ENCODE results near the gene MRPS11. TPM values are rescaled to one million over a fixed set of nuclear protein-coding genes. Genes with fewer than 3 reads are reported as not detected.
"Not testable (repeated sequence)": the region's sequence is repeated elsewhere in the genome, so short reads cannot be mapped to it uniquely, and the experiment has no call there.

MRPS11 gene
- total RNA-seq (2014; rRNA removed; shearing (Covaris generic)): 49.3 and 69.0 TPM in 2 replicates

DNA sequence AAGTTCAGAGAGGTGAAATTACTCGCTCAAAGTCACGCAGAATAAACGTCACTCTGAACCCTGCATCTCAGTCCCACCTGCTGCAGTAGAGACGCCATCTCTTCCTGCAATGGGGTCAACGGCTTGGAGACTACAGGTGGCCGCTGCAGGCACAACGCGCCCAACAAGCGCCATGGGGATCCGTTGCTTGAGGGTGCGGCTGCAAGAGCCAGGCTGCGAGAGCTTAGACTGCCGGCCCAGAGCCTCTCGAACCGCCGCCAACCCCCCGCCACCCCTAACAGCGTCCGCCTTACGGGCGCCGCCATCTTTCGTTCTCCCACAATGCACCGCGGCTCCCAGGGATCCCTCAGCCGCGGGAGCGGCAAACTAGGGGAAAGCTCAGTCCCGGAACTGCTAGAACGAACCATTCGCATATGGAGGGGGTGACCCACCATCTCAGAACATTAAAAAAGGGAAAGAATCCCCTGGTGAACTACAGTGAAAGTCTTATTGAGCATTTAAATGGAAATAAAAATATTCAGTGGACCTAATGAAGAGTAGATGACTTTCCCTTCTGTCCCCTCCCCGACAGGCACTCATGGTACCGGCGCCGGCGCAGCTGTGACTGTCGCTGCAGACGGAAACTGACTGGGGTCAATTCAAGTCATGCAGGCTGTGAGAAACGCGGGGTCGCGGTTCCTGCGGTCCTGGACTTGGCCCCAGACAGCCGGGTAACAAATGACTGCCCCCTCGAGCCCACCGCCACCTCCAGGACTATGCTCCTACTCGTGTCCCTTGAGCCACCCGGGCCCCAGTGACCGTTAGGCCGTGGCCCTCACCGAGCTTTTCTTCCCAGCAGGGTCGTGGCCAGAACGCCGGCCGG is at the start of gene MRPS11, which contains the start of gene MRPL46:
MRPS11 (plus strand) TSS at position 636 of the 862 bp plus-strand sequence; CDS start at position 646, 10 bp downstream.
MRPL46 (minus strand) TSS at position 316 of the 862 bp plus-strand sequence; CDS start at position 305, 11 bp downstream.
- peak; percentile 82 for DNase-seq (ENCODE audit: low read depth)

DNA sequence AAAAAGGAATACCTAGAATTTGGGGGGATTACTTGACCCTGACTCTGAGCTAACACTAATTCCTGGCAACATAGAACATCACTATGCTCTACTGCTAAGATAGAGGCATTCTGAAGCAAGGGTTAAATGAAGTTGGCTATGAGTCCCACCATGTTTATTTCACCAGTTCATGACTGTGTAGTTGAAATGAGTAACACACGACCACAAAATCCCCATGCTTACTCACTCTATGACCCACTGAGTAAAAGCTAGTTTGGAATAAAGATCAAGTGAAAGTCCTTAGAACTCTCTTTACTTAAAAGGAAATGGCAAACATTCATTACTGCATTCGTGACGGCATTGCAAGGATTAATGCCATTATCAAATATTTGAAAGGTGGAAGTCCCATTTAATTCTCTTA is 47.7 kb upstream of the MRPS11 start:
- peak; percentile 48 for DNase-seq (ENCODE audit: low read depth)

DNA sequence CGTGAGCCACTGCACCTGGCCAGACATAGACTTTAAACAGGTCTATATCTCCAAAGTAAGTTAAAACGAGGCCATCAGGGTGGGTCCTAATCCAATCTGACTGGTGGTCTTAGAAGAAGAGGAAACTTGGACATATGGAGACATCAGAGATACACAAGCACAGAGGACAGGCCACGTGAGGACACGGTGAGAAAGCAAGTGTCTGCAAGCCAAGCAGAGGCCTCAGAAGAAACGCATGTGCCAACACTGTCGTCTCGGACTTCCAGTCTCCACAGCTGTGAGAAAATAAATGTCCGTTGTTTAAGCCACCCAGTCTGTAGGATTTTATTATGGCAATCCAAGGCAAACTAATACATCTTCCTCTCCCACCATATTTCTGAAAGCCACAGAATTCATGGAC is 44.2 kb upstream of the MRPS11 start:
- DNase-seq (ENCODE audit: low read depth): no peak

DNA sequence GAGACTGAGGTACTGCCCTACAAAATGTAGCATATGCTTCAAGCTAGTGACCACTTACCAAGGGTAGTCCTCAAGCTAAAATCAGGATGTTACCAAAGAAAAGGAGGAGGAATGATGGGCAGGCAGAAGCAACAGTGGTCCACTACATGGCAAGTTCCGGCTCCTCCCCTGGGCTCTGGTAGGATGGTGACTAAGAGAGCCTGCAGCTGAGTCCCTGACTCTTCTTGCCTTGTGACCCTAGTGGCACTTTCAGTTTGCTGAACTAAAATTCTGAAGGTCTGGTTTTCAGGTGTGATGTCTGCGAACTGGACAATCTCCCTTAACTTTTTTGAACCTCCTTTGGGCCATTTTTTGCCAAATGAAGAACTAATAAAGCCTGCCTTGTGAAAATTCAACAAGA is 41.2 kb upstream of the MRPS11 start:
- DNase-seq (ENCODE audit: low read depth): no peak

DNA sequence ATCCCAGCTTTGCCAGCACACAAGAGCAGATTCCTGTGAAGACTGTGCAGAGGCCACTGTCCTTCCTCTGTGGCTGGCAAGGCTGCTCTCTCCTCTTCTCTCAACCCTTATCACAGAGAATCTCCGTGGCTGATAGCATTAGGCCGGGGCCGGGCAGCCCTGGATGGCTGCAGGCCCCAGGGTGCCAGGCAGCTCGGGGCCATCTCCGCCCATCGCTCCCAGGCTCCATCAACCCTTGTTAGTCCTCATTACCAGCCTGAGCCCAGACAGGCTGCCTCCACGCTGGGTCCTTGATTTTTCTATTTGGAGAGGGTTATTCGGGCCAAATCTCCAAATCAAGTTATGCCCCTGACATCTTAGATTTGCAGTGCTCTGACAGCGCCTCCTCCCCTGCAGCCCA is 39.5 kb upstream of the MRPS11 start:
- no peak for DNase-seq (ENCODE audit: low read depth)

DNA sequence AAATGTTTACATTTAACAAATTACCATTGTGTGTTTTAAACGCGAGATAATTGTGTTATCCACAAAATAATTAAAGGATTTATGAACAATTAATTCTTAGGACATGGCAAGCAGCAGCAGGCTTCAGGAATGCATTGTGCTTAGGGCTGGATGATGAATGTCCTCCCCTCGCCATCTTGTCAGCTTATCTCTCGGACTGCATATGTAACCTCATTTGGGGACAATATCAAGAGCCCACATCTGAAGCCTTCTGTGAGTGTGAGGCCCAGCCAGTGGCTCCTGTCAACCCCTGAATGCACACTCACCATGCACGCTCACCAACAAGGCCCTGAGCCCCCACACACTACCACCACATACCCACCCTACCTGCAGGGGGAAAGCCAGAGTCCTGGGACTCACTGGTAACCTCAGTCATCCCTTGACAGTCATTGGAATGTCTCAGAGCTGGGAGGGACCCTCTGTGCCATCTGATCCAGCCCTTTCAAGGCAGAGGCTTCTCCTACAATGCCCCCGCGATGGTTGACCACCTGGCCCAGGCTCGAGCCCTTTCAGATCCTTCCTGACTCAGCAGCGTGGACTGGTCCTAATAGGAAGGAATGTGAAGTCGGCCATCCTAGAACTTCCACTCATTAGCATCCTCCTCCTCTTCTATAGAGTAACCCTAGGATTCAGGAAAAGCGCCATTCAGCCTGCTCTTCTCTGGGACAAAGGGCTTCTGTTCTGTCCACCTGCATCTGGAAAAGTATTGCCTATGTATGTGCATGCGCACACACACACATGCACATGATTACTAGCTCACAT is 38.5 kb upstream of the MRPS11 start:
- no peak for DNase-seq (ENCODE audit: low read depth)

DNA sequence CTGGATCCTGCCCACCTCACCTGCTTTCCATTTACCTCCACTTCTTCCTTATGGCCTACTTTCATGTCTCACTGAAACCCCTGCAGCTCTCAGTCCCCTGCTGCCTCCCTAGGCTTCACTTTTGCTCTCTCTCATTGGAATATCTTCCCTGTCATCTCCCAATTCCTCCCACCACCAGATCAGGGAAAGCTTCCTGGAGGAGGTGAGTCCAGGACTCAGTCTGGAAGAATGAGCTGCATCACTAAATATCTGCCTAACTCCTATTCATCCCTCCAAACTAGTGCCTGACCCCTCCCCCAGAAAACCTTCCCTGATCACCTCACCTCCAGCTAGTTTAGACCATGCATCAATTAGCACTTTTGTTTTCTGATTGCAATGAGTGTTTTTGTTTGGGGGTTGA is 37.5 kb upstream of the MRPS11 start:
- no peak for DNase-seq (ENCODE audit: low read depth)

DNA sequence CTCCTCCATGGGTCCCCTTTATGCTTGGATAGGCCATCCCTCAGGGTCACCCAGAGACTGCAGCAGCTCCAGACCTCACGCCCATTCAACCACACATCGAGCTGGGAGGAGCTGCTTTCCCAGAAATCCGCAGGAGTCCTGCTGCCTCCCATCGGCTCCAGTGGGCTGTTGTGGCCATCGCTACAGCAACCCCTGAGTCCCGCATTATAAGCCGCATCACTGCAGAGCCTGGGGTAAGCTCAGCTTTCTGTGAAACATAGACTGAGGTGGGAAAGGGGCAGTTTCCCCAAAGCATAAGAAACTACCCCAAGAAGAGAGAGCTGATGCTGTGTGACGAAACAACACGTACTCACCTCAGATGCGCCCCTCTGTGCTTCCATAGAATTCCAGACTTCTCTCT is 36.1 kb upstream of the MRPS11 start:
- DNase-seq (ENCODE audit: low read depth): no peak

DNA sequence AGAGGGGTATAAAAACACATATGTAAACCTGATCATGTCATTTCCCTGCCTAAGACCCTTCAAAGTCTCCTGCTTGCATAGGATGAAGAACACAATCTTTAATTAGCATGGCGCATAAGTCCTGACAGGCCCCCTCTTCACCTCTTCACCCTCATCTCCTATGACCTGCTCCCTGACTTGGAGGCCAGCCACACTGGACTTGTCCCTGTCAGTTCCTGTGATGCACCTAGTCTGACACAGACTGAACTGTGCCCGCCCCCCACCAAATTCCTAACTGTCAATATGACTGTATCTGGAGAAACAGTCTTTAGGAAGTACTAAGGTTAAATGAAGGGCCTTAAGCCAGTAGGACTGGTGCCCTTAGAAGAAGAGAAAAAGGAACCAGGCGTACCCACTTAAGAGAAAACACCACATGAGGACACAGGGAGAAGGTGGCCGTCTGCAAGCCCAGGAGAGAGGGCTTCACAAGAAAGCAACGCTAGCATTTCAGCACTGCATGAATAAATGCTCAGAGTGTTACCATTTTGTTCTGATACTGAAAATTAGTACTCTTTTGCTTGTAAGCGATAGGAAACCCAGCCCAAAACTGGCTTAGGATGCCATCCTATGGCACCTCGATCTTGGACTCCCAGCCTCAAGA is 34.3 kb upstream of the MRPS11 start:
- no peak for DNase-seq (ENCODE audit: low read depth)

DNA sequence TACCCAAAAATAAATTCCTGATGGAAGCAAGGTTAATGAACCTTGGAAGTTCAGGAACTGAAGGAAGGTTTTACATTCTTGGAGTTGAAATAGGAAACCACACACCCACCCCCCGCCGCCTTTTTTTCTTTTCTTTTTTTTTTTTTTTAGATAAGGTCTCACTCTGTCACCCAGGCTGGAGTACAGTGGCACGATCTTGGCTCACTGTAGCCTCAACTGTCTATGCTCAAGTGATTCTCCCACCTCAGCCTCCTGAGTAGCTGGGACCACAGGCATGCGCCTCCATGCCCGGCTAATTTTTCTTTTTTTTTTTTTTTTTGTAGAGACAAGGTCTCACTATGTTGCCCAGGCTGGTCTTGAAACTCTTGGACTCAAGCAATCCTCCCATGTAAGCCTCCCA is 33.4 kb upstream of the MRPS11 start:
- not testable (repeated sequence) for DNase-seq (ENCODE audit: low read depth)

DNA sequence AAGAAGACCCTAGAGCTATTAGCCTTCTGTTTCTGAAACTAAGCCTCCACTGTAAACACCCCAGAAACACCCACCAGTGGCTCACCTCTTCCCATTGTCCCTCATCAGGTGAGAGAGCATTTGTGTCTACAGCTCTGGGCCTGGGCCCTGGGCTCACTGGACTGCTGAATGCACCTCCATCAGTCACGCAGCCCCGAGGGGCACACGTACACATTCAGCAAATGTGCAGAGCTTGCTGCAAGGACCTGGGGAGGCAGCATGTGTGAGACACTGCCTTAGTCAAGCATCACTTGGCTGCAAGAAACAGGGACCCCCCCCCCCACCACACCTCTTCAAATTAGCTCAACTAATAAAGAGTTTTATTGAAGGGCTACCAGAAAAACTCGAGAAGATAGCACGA is 29.3 kb upstream of the MRPS11 start:
- DNase-seq (ENCODE audit: low read depth): no peak

DNA sequence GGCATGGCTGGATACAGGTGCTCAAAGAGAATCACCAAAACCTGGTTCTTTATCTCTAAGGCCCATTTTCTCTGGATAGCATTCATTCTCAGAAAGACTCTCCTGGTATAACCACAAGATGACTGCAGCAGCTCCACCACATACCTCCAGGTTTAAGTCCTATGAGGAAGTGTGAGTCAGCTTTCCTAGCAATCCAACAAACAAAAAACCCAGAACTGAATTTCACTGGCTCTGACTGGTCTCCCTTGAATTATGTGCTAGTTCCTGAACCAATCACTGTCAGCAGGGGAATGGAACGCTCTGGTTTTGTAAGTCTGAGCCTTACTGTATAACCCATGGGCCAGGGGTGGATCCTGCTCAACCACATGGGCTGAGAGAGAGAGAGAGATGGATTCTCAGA is 27.5 kb upstream of the MRPS11 start:
- DNase-seq (ENCODE audit: low read depth): peak; percentile 78

DNA sequence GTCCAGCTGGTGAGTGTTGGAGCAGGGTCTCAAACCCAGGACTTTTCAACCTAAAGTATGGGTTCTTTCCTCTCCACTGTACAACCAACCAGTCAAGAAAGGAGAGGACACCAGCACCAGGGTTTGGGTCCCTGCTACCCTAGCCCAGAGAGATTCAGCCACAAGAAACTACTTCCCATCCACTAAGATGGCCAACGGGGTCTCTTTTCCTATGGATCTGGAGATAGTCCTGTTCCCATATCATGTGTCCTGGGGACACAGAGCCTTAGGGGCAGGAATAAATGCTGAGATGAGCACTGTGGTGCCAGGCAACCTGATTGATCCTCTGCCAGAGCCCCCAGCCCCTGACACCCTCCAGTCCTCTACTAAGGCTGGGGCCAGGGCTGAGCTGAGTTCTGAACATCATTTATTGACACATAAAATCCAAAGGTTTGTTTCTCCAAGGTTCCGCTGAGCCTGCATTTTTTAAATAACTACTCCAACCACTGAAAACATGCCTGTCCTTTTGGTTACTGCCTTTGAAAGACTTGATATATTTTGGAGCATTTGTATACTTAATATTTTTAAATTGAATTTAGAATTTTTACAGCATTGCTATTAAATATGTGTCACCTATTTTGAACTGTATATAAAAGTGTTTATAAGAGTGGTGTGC is 26.3 kb upstream of the MRPS11 start:
- DNase-seq (ENCODE audit: low read depth): no peak

DNA sequence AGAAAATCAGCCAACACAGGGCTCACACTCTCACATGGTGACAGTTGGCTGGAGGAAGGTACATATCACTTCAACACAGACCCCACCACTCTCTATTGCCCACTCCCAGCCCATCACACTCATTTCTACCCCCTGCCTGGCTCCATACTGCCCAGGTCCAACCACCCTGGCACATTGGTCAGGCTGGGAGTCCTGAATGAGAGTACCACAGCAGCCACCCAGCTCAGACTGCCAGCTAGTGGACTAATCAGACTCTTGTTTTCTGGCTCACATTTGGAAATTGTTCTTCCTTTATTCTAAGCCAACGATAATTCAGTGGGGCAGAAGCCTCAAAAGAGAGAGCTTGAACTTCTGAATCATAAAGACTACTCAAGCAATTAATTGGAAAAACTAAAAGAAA is 20.3 kb upstream of the MRPS11 start:
- DNase-seq (ENCODE audit: low read depth): no peak

DNA sequence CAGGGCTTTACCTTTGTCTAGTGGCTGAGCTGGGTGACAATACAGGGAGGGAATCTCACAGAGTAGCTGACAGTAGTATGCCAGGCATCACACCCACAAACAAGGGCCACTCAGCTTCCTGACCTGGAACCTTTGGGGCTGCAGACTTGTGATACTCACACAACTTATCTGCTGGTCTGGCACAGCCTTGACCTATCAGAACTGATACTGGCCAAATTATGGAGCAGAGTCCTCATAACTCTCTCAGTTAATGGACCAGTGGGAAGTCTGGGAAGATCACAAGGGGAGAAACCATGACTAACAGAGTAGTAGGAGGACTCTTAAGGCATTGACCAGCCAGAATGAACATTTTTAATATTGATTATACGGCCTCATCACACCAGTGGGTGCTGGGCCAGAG is 19.8 kb upstream of the MRPS11 start:
- no peak for DNase-seq (ENCODE audit: low read depth)

DNA sequence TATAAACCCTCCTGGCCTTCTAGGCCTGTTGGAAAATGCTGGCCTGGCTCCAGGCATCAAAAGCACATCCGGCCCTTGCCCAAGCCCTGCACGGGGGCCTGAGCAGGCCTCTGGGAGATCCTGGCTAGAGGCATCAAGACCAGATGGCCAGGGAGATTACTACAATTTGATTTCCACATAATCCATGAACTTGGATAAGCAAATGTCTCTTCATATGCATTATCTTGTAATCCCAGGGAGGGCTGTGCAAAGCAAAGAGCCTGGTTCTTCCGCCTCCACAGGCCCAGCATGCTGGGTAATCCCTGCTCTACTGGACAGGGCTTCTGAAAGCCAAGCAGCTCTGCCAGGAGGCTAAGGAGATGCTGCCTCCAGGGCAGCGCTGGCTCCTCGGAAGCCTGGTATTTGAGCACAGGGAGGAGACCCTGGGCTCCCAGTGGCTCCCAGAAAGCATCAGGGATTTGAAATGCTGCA is 18.5 kb upstream of the MRPS11 start:
- DNase-seq (ENCODE audit: low read depth): no peak

DNA sequence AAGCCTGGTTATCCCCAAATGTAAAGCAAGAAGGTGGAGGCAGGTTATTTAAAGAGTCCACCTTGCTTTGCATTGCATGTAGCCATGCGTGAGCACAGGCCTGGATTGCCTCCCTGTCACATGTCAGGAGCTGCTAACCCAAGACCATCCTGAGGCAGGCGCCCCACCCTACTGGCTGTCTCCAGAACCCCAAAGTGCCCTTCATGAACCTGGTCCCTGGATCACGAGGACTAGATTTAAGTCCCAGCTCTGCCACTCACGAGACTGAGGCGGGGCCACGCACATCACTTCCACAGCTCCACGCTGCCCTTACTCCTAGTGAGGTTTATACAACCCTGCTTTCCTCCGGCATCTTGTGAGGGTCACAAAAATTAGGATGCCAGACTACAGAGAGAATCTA is 17.9 kb upstream of the MRPS11 start:
- DNase-seq (ENCODE audit: low read depth): no peak

DNA sequence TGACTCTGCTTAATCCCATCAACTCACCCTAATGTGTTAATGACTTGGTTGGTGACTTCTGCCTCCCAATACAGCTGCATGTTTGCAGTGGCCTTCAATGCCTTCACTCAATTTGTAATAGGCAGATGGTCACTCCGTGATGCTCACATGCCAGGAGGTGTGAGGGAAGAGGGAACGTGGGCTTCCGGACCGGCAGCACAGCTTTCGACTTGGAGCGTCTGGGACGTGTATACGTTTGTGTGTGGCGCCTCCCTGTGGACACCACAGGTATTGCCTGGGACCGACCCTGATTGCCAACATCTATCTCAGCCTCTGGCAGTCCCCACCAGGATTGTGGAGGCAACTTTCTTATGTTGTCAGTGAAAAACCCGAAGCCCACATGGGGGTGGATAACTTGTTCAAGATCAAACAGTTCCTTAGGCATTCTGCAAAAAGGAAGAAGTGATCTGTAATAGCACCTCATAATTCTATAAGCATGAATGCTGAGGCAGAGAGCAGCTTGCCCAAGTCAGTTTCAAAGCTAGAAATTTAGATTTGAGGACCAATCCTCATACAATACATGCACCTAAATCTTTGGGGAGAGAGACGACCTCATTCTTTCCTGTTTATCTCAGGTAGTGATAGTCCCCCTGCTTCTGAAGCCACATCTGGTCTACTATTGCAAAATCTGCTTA is 17.2 kb upstream of the MRPS11 start:
- DNase-seq (ENCODE audit: low read depth): peak; percentile 46

DNA sequence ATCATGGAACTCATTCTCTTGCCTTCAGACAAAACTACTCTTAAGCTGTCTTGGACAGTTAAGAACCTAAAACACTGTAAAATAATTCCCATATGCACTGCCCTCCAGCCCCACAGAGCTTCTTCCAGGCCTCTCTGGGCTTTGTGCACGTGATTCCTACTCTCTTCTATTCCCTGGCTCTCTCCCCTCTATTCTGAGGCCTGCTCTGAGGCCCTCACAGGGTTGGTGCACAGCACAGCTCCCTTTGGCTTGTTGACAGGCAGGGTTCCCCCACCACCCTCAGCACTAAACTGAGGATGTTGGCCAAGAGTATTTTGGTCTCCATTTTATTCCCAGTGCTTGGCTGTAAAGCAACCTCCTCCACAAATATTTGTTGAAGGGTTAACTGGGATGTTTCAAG is 13.9 kb upstream of the MRPS11 start:
- DNase-seq (ENCODE audit: low read depth): no peak

DNA sequence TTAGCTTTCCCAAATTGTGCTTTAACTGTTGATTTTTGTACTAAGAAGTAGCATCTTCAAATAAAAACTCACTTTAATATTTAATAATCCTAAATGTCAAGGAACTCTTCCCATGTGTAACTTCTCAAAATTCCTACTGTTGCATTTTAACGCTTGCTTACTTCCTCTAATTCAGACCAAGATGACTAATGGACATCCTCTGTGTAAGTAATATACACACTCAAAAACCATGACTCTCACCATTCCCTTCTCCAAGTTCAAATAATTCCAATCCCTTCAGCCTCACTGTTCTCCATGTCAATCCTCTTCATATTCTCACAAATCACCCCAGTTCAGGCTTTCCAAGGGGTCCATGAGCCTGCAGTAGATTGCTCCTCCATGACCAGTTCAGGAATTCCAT is 13.3 kb upstream of the MRPS11 start:
- peak; percentile 23 for DNase-seq (ENCODE audit: low read depth)
